ENCODE results near the gene MLIP.
"Not testable (repeated sequence)": the region's sequence is repeated elsewhere in the genome, so short reads cannot be mapped to it uniquely, and the experiment has no call there.

Gene MLIP

DNA sequence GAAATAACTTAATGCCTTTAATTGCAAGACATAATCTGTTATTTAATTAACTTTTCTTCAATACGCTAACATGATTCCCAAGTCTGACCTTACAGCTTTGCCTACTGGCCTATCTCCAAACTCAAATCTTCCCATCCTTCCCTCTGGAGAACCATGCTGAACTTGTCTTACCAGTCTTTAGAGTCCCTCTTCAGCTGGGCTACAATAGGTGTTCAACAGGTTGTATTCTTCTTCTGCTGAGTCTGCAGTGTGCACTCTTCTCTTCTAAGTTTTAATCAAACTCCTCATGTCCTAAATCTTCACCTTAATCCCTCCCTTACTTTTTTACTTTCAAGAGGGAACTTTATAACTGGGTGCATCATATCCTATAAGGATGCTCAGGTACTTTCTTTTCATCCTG lies 121.5 kb downstream of the MLIP start:
- Histone ChIP-seq H3K9me3 (ENCODE audit: insufficient read depth, low read depth, low read length) (no peaks in the 10 kb centered on the region), H3K4me1 (ENCODE audit: insufficient read depth, low read length) (no peaks in the 10 kb centered on the region), H3K9ac (ENCODE audit: low read depth, low read length) (no peak overlapping the region), H3K36me3 (ENCODE audit: insufficient read depth, low read length) (no peaks in the 10 kb centered on the region), H3K4me3 (ENCODE audit: low read length) (no peak overlapping the region), H3K27me3 (ENCODE audit: insufficient read depth, low read length) (no peaks in the 10 kb centered on the region), H3K27ac (ENCODE audit: low read depth, low read length) (no peak overlapping the region)
- 98% methylated on average over 1 of the region's 1 CpG for WGBS

DNA sequence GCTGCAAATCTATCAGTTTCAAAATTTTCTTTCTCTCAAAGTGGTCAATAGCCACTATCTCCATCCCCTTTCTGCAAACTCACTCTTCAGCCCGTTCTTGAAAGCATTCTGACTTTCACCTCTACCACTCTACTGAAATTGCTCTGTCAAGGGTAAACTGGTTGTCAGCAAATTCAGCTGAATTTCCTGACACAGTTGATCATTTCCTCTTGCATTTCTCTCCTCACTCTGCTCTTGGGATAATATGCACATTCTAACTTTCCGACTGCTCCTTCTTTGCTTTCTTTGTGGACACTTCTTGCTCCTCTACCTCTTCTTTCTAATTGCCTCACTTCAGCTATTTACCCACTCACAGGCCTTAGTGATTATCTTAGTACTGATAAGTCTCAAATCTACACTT lies 123.3 kb downstream of the MLIP start:
- WGBS: 95% methylated on average over 2 of the region's 2 CpGs
- Histone ChIP-seq H3K27ac (ENCODE audit: low read depth, low read length) (no peak overlapping the region), H3K27me3 (ENCODE audit: insufficient read depth, low read length) (no peaks in the 10 kb centered on the region), H3K4me3 (ENCODE audit: low read length) (no peak overlapping the region), H3K9me3 (ENCODE audit: insufficient read depth, low read depth, low read length) (no peaks in the 10 kb centered on the region), H3K36me3 (ENCODE audit: insufficient read depth, low read length) (no peaks in the 10 kb centered on the region), H3K9ac (ENCODE audit: low read depth, low read length) (no peak overlapping the region), H3K4me1 (ENCODE audit: insufficient read depth, low read length) (no peaks in the 10 kb centered on the region)

DNA sequence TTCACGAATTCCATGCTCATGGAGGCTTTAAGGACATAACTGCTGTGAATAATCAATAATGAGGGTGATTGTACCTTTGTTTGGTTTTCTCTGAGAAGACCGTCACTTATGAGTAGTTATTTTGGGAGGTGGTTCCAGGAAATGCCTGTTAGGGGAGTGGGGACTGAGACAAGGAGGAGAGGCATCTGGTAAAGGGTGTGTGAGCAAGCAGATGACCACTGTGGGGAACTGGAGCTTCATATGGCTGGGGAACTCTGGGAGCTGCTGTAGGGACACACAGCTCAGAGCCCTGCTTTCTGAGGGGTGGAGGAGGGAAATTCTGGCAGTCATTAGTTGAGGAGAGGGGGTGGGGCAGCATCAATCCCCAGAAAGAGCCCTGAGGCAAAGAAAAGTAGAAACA lies 125.7 kb downstream of the MLIP start:
- H3K4me3 ChIP-seq (ENCODE audit: low read length): no peak overlapping the region
- WGBS: 91% methylated on average over 2 of the region's 2 CpGs
- H3K27me3 ChIP-seq (ENCODE audit: insufficient read depth, low read length): no peaks in the 10 kb centered on the region
- H3K9ac ChIP-seq (ENCODE audit: low read depth, low read length): no peak overlapping the region
- H3K4me1 ChIP-seq (ENCODE audit: insufficient read depth, low read length): no peaks in the 10 kb centered on the region
- H3K27ac ChIP-seq (ENCODE audit: low read depth, low read length): no peak overlapping the region
- no peaks in the 10 kb centered on the region for H3K9me3 ChIP-seq (ENCODE audit: insufficient read depth, low read depth, low read length)
- no peaks in the 10 kb centered on the region for H3K36me3 ChIP-seq (ENCODE audit: insufficient read depth, low read length)

DNA sequence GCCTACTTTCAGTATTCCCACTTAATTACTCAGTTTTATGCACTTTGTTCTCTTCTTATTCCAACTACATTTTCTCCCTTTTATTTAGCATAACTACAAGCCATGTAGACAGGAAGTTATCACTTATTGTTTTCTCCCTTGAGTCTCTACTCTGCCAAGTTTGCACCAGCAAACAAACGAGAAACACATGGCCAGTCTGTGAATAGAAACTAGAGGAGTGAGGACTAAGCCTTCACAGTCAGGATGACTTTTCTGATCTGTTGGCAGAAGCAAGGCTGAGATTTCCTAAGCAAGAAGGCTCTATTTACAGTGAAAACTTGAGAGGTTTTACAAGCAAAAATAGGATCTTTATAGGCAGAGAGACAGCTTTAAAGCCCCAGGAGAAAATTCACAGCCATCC lies 127.2 kb downstream of the MLIP start:
- Histone ChIP-seq H3K36me3 (ENCODE audit: insufficient read depth, low read length) (no peaks in the 10 kb centered on the region), H3K4me3 (ENCODE audit: low read length) (no peak overlapping the region), H3K27ac (ENCODE audit: low read depth, low read length) (no peak overlapping the region), H3K9me3 (ENCODE audit: insufficient read depth, low read depth, low read length) (no peaks in the 10 kb centered on the region), H3K27me3 (ENCODE audit: insufficient read depth, low read length) (no peaks in the 10 kb centered on the region), H3K4me1 (ENCODE audit: insufficient read depth, low read length) (no peaks in the 10 kb centered on the region), H3K9ac (ENCODE audit: low read depth, low read length) (no peak overlapping the region)
- WGBS: 93% methylated on average over 1 of the region's 1 CpG

DNA sequence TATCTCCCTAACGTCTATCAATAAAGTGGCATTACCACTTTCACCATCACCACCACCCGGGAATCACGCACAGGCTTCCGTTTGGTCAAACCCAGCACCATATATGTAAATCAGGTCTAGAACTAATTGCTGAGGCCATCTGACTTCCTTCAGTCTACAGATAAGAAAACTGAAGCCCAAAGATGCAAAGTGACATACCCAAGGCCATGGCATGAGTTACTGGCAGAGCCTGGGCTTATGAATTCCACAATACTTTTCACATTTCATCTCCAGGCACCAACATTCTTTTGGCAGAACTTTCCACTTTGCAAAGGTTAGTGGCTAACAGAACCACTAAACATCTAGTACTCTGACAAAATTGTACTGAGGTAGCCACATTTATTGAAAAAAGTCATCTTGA lies 132.5 kb downstream of the MLIP start:
- Histone ChIP-seq H3K27ac (ENCODE audit: low read depth, low read length) (no peak overlapping the region), H3K9ac (ENCODE audit: low read depth, low read length) (no peak overlapping the region), H3K4me3 (ENCODE audit: low read length) (no peak overlapping the region), H3K36me3 (ENCODE audit: insufficient read depth, low read length) (no peaks in the 10 kb centered on the region), H3K4me1 (ENCODE audit: insufficient read depth, low read length) (no peaks in the 10 kb centered on the region), H3K9me3 (ENCODE audit: insufficient read depth, low read depth, low read length) (no peaks in the 10 kb centered on the region), H3K27me3 (ENCODE audit: insufficient read depth, low read length) (no peaks in the 10 kb centered on the region)
- 95% methylated on average over 4 of the region's 4 CpGs for WGBS

DNA sequence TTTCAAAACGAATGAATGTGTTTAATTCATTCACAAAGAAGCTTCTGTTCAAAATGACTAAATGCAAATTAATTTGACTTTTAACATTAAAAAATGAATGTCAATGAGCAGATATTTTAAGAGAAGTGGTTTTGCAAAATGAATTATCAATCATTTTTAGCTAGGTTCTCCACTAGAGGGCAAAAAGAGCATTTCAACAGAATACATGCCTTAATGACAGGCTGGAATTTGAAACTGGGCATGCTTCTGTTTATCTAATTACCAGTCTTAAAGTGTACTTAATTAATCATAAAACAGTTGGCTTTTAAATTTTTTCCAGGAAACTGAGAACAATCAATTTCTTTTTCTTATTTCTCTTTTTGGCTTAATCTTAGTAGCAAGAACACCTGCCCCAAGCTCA lies 133.2 kb downstream of the MLIP start:
- Histone ChIP-seq H3K36me3 (ENCODE audit: insufficient read depth, low read length) (no peaks in the 10 kb centered on the region), H3K4me3 (ENCODE audit: low read length) (no peak overlapping the region), H3K9ac (ENCODE audit: low read depth, low read length) (no peak overlapping the region), H3K27me3 (ENCODE audit: insufficient read depth, low read length) (no peaks in the 10 kb centered on the region), H3K27ac (ENCODE audit: low read depth, low read length) (no peak overlapping the region), H3K4me1 (ENCODE audit: insufficient read depth, low read length) (no peaks in the 10 kb centered on the region), H3K9me3 (ENCODE audit: insufficient read depth, low read depth, low read length) (no peaks in the 10 kb centered on the region)
- 100% methylated on average over 1 of the region's 1 CpG for WGBS

DNA sequence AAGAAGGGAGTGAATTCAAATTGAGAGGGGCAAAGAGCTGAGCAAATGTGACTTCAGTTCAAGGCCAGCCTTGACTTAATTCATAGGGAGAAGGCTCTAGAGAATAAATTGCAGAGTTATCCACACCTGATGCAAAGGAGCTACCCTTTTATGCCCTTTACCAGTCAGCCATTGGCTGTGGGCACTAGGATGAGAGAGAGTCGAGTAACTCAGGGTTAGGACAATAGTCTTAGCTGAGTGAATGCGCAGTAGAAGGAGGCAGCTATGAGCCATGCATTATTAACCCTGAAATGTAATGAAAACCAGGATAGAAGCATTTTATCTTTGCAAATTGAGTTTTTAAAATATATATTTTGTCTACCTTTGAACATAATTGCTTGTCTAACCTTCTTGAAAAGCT lies 134.0 kb downstream of the MLIP start:
- H3K36me3 ChIP-seq (ENCODE audit: insufficient read depth, low read length): no peaks in the 10 kb centered on the region
- H3K4me1 ChIP-seq (ENCODE audit: insufficient read depth, low read length): no peaks in the 10 kb centered on the region
- WGBS: 87% methylated on average over 2 of the region's 2 CpGs
- H3K4me3 ChIP-seq (ENCODE audit: low read length): no peak overlapping the region
- H3K9ac ChIP-seq (ENCODE audit: low read depth, low read length): no peak overlapping the region
- no peaks in the 10 kb centered on the region for H3K27me3 ChIP-seq (ENCODE audit: insufficient read depth, low read length)
- no peak overlapping the region for H3K27ac ChIP-seq (ENCODE audit: low read depth, low read length)
- no peaks in the 10 kb centered on the region for H3K9me3 ChIP-seq (ENCODE audit: insufficient read depth, low read depth, low read length)

DNA sequence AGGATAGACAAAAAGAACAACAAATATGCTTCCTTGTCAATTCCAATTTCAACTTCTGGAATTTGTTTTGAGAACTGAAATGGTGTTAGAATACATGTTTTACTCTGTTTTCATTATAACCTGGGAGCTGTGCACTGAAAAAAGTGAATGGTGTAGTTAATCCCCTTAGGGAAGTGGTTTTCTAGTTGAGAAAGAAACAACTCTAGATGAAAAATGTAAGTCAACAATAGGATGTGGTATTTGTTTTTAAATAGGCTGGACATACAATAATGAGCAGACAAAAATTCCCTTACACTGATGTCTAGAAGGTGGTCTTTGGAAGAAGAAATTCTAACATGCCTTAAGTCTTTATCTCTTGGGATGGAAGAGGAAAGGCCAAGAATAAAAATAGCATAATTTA lies 137.1 kb downstream of the MLIP start:
- Histone ChIP-seq H3K4me3 (ENCODE audit: low read length) (no peak overlapping the region), H3K27ac (ENCODE audit: low read depth, low read length) (no peak overlapping the region), H3K9ac (ENCODE audit: low read depth, low read length) (no peak overlapping the region), H3K9me3 (ENCODE audit: insufficient read depth, low read depth, low read length) (no peaks in the 10 kb centered on the region), H3K27me3 (ENCODE audit: insufficient read depth, low read length) (no peaks in the 10 kb centered on the region), H3K36me3 (ENCODE audit: insufficient read depth, low read length) (no peaks in the 10 kb centered on the region), H3K4me1 (ENCODE audit: insufficient read depth, low read length) (no peaks in the 10 kb centered on the region)

DNA sequence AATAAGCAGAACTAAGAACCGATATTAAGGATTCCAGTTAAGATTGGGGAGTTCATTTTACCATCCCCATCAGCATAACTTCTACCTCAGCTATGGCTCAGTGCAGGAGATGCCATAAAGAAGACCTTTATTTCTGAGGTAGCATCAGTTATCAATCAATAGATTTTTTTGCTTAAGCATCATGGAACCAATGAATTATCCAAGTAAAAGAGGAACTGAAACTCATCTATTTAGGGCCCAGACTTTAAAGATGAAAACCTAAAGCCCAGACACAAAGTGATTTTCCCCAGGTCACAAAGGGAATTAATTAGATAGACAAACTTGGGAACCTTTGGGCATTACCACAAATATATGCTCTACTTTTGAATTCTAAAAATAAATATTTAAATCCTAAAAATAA lies 137.8 kb downstream of the MLIP start:
- H3K4me3 ChIP-seq (ENCODE audit: low read length): no peak overlapping the region
- H3K9me3 ChIP-seq (ENCODE audit: insufficient read depth, low read depth, low read length): no peaks in the 10 kb centered on the region
- 100% methylated on average over 1 of the region's 1 CpG for WGBS
- no peak overlapping the region for H3K9ac ChIP-seq (ENCODE audit: low read depth, low read length)
- no peaks in the 10 kb centered on the region for H3K27me3 ChIP-seq (ENCODE audit: insufficient read depth, low read length)
- H3K4me1 ChIP-seq (ENCODE audit: insufficient read depth, low read length): no peaks in the 10 kb centered on the region
- no peak overlapping the region for H3K27ac ChIP-seq (ENCODE audit: low read depth, low read length)
- no peaks in the 10 kb centered on the region for H3K36me3 ChIP-seq (ENCODE audit: insufficient read depth, low read length)

DNA sequence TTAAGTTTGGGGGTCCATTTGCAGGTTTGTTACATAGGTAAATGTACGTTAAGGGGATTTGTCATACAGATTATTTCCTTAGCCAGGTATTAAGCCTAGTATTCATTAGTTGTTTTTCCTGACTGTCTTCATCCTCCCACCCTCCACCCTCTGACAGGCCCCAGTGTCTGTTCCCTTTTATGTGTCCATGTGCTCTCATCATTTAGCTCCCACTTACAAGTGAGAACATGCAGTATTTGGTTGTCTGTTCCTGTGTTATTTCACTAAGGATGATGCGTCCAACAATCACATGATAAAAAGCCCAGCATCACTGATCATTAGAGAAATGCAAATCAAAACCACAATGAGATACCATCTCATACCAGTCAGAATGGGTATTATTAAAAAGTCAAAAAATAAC lies 138.6 kb downstream of the MLIP start:
- not testable (repeated sequence) for H3K9me3 ChIP-seq (ENCODE audit: insufficient read depth, low read depth, low read length)
- WGBS: 94% methylated on average over 2 of the region's 2 CpGs

DNA sequence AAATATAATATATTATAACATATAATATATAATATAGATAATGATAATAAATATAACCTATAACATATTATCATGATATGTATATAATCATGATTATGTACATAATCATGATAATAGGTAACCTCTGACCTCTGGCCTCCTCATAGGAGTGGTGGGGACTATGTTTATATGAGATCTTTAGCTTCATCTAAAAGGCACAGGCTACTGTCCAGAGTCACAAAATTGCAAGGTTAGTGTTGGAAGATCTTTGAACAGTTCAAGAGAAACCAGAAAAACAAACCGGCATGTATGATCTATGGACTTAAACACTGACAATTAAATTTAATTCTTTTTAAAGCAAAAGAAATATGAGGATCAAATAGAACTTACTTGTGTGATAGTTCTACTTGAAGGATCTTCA lies 141.3 kb downstream of the MLIP start:
- Histone ChIP-seq H3K4me1 (ENCODE audit: insufficient read depth, low read length) (no peaks in the 10 kb centered on the region), H3K27ac (ENCODE audit: low read depth, low read length) (no peak overlapping the region), H3K9me3 (ENCODE audit: insufficient read depth, low read depth, low read length) (no peaks in the 10 kb centered on the region), H3K4me3 (ENCODE audit: low read length) (no peak overlapping the region), H3K9ac (ENCODE audit: low read depth, low read length) (no peak overlapping the region), H3K36me3 (ENCODE audit: insufficient read depth, low read length) (no peaks in the 10 kb centered on the region), H3K27me3 (ENCODE audit: insufficient read depth, low read length) (no peaks in the 10 kb centered on the region)
- WGBS: 80% methylated on average over 1 of the region's 1 CpG

More for the DNA sequence above, 138.6 kb downstream of the MLIP start:
- H3K36me3 ChIP-seq (ENCODE audit: insufficient read depth, low read length); H3K4me1 ChIP-seq (ENCODE audit: insufficient read depth, low read length); H3K9ac ChIP-seq (ENCODE audit: low read depth, low read length); H3K4me3 ChIP-seq (ENCODE audit: low read length); H3K27me3 ChIP-seq (ENCODE audit: insufficient read depth, low read length); H3K27ac ChIP-seq (ENCODE audit: low read depth, low read length): not testable (repeated sequence)

DNA sequence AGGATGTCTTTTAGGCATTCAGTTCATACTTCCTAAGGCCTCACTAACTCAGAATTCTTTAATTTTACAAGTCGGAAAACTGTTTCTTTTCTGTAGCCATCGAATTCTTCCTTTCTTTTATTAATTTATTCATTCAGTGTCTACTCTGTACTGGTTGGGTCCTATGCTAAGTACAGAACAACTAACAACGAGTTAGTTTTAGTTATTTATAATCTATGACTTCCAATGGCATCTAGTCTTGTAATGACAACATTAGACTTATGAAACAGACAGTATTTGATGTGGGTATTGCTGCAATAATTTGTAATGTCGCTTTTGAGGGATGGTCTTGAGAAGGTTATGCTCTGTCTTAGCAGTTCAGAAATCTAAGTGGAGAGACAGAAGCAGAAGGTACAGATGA lies 141.7 kb downstream of the MLIP start:
- no peaks in the 10 kb centered on the region for H3K27me3 ChIP-seq (ENCODE audit: insufficient read depth, low read length)
- H3K36me3 ChIP-seq (ENCODE audit: insufficient read depth, low read length): no peaks in the 10 kb centered on the region
- WGBS: 94% methylated on average over 4 of the region's 4 CpGs
- H3K9ac ChIP-seq (ENCODE audit: low read depth, low read length): no peak overlapping the region
- no peak overlapping the region; the same call in 1 of the 2 replicates for H3K27ac ChIP-seq (ENCODE audit: low read depth, low read length)
- no peaks in the 10 kb centered on the region for H3K4me1 ChIP-seq (ENCODE audit: insufficient read depth, low read length)
- no peaks in the 10 kb centered on the region for H3K9me3 ChIP-seq (ENCODE audit: insufficient read depth, low read depth, low read length)
- H3K4me3 ChIP-seq (ENCODE audit: low read length): no peak overlapping the region
